Body of pancreas (tissue), 4 donors: ENCODE data around the gene CCIN.

Experiments used
- POLR2A ChIP-seq, 3 donors: fragments of 450-650 bp; IDR thresholded peaks; one replicate each; pipeline ENCODE4 v1.6.1; 2016; ENCODE audit warnings: antibody characterized with exemption in 3 of 3, mild to moderate bottlenecking in 2 of 3
- TF ChIP-seq, protein P1 (sequence below), 7 experiments: fragments of 450-650 bp in 4 of 7; fragments of 200-600 bp in 3 of 7; sonication (generic) in 3 of 7; IDR thresholded peaks; one replicate each; pipeline ENCODE4 v1.5.1; 2016 to 2019; ENCODE audit warnings: antibody characterized with exemption in 7 of 7

DNA sequence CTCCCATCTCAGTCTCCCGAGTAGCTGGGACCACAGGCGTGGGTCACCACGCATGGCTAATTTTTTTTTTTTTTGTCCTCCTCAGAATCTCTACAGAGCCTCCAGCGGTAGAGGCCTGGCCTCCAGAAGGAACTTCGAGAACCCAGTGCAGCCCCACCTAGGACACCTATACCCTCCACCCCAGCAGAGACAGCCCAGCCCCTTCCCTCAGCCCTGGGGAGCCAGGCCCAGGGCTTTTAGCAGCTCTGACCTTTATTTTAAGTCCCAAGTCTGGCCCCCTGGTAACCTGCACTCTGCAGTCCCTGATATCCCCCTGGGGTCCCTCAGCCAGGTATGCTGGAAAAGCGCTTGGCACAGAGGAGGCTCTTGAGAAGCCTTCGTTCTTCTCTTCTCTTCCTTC lies 27.4 kb upstream of the CCIN start:
- TF ChIP-seq, protein P1, sequence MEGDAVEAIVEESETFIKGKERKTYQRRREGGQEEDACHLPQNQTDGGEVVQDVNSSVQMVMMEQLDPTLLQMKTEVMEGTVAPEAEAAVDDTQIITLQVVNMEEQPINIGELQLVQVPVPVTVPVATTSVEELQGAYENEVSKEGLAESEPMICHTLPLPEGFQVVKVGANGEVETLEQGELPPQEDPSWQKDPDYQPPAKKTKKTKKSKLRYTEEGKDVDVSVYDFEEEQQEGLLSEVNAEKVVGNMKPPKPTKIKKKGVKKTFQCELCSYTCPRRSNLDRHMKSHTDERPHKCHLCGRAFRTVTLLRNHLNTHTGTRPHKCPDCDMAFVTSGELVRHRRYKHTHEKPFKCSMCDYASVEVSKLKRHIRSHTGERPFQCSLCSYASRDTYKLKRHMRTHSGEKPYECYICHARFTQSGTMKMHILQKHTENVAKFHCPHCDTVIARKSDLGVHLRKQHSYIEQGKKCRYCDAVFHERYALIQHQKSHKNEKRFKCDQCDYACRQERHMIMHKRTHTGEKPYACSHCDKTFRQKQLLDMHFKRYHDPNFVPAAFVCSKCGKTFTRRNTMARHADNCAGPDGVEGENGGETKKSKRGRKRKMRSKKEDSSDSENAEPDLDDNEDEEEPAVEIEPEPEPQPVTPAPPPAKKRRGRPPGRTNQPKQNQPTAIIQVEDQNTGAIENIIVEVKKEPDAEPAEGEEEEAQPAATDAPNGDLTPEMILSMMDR (IDR thresholded peaks at IDR 0.05), result no peak
- TF ChIP-seq POLR2A (IDR thresholded peaks at IDR 0.05), result no peak
